K562 (cell line): ENCODE data around the gene RHBDF2.

ENCODE experiments used
- NR4A1 ChIP-seq, 2 experiments: fragments of 250-450 bp in 1 of 2; fragments of 450-650 bp in 1 of 2; sonication (Bioruptor Pico) in 1 of 2; IDR thresholded peaks; 2 replicates each; pipeline versions ENCODE4 v1.4.0 to v1.6.1; 2016 to 2020; ENCODE audit warnings: mild to moderate bottlenecking in 2 of 2, missing compliant biosample characterization in 1 of 2, missing genetic modification characterization in 1 of 2, moderate library complexity in 1 of 2
- SOX6 ChIP-seq: fragments of 450-650 bp; IDR thresholded peaks from 2 replicates; pipeline ENCODE4 v1.6.1; 2014; ENCODE audit warnings: mild to moderate bottlenecking
- TF ChIP-seq, protein P1 (sequence below): sonication (generic); formaldehyde crosslinking; IDR thresholded peaks from 2 replicates; pipeline ENCODE4 v1.9.0; 2022; ENCODE audit warnings: mild to moderate bottlenecking, missing genetic modification reagents

DNA sequence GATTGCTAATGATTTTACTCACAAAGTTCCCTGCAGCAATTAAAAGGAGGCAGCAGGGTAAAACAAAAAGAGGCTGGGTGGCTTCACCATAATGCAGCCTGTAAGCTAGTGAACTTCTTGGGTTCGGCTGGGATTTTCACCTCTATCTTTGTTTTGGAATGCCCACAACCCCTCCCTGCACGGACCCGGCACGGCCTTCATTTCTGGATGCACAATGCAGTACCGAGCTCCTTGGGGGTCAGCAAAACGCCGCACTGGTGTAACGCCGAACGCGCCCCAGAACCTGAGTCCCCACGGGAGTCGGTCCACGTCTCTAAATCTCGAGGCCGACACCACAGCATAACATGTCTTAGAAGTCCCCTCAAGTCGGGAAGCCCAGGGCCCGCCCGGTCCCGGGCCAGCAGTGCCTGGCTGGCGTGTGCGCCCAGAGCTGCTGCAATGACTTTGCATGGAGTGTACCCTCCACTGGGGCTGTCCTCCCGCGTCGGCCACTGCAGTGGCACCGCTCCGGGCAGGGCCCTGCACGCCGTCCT lies 49.0 kb downstream of the RHBDF2 start:
- TF ChIP-seq NR4A1 (CRISPR knock-in tag; IDR thresholded peaks at IDR 0.05) = no peak
- no peak for TF ChIP-seq NR4A1 (tag; IDR thresholded peaks at IDR 0.05)
- TF ChIP-seq, protein P1, sequence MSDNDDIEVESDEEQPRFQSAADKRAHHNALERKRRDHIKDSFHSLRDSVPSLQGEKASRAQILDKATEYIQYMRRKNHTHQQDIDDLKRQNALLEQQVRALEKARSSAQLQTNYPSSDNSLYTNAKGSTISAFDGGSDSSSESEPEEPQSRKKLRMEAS = no peak
- no peak for TF ChIP-seq SOX6
